HFFc6 (cell line): ENCODE results near the gene MN1. TPM values are rescaled to one million over a fixed set of nuclear protein-coding genes. Genes with fewer than 3 reads are reported as not detected.

Experiments used
- DNase-seq: peaks from one replicate; pipeline ENCODE4 v3.0.0-alpha.2; 2018
- H3K27ac Mint-ChIP-seq: 2 replicates; pipeline ENCODE4 v1.8.0; 2020; ENCODE audit warnings: mild to moderate bottlenecking, mixed read lengths
- H3K27me3 Mint-ChIP-seq: 2 replicates; pipeline ENCODE4 v1.8.0; 2021; ENCODE audit warnings: mild to moderate bottlenecking, moderate library complexity, mixed read lengths; ENCODE audit not compliant: insufficient read depth
- H3K36me3 Mint-ChIP-seq: 2 replicates; pipeline ENCODE4 v1.8.0; 2021; ENCODE audit warnings: low read depth, mixed read lengths
- H3K4me1 Mint-ChIP-seq: 2 replicates; pipeline ENCODE4 v1.8.0; 2020; ENCODE audit warnings: low read depth, mixed read lengths
- H3K4me3 Mint-ChIP-seq: 2 replicates; pipeline ENCODE4 v1.8.0; 2020; ENCODE audit warnings: mild to moderate bottlenecking, moderate library complexity, mixed read lengths
- H3K9me3 Mint-ChIP-seq: 2 replicates; pipeline ENCODE4 v1.8.0; 2020; ENCODE audit warnings: mild to moderate bottlenecking, mixed read lengths
- CTCF ChIP-seq: fragments of 200-600 bp; sonication (generic); IDR thresholded peaks from 2 replicates; pipeline ENCODE4 v1.5.0; 2021; ENCODE audit warnings: antibody characterized with exemption, mild to moderate bottlenecking
- total RNA-seq, 6 experiments: library from RNA; stranded (reverse); fragmentation: NEBNext Ultra II Directional; extraction: Animal tissue kit (Norgen Biotek cat#: 25700); gene quantifications; 2 replicates in 1 of 6; 3 replicates in 5 of 6; pipeline ENCODE4 v1.2.3, GENCODE V29; 2021

The MN1 gene
- total RNA-seq, 6 experiments from 2014 or later, result 0.09 to 0.14 (median 0.12) TPM

DNA sequence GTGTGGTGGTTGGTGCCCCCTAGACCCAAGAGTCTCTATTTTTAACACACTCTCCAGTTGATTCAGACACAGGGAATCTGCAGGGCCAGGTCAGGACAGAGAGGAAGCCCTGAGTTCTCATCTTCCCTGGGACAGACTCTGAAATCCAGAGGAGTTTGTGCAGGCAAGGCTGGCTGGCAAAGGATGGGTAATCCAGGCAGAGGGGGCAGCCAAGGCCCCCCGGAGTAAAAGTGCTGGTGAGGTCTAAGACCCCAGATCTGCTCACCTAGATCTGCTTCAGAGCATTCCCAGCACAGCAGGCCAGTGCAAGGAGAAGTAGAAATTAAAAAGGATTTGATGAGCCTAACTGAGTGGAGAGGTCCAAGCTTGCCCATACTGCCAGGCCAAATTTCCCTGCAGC, 40.6 kb upstream of the MN1 start:
- Mint-ChIP-seq H3K4me1 (peaks cover 17% of the 10 kb centered on the region), H3K9me3 (peaks cover 10% of the 10 kb centered on the region), H3K27ac (no peak overlapping the region; the same call in 1 of the 2 replicates), H3K4me3 (no peak overlapping the region), H3K27me3 (peaks cover 2% of the 10 kb centered on the region; the same call in 1 of the 2 replicates), H3K36me3 (peaks cover 14% of the 10 kb centered on the region)
- no peak for TF ChIP-seq CTCF
- DNase-seq, result no peak

GRCh38 chr22:27840436-27840835, 38.9 kb upstream of the MN1 start:
- H3K4me1 Mint-ChIP-seq, result peaks cover 28% of the 10 kb centered on the region
- no peak overlapping the region for H3K4me3 Mint-ChIP-seq
- peaks cover 2% of the 10 kb centered on the region; the same call in 1 of the 2 replicates for H3K27me3 Mint-ChIP-seq
- peaks cover 10% of the 10 kb centered on the region for H3K9me3 Mint-ChIP-seq
- H3K27ac Mint-ChIP-seq, result no peak overlapping the region
- DNase-seq, result no peak
- peaks cover 11% of the 10 kb centered on the region for H3K36me3 Mint-ChIP-seq
- no peak for TF ChIP-seq CTCF

DNA sequence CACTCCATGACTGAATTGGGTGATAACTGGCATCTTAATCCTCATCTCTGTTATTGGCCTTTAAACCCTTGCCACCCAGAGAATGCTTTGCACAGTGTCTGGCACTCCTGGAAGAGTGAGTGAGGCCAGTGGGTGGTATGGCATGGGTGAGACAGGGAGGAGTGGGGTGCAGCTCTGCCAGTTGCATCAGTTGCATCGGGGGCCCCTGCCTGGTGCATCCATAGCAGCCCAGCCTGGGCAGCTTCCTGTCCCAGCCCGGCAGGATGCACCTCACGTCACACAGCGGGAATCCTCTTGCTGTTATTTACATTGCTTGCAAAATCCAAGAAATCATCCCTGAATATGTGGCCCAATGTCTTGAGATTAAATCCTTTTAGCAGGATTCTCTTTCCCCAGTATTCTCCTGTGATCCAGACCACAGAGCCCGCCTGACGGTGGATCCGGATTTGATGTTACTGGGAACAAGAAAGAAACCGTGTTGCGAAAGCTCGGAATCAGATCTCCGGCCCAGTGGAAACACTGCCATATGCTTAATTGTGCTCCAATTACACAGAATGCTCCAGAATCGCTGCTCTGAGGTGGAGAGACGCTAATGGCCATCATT, 37.6 kb upstream of the MN1 start:
- no peak overlapping the region for H3K4me3 Mint-ChIP-seq
- H3K4me1 Mint-ChIP-seq, result peaks cover 29% of the 10 kb centered on the region
- peaks cover 11% of the 10 kb centered on the region for H3K36me3 Mint-ChIP-seq
- no peak for TF ChIP-seq CTCF
- H3K27me3 Mint-ChIP-seq, result no peaks in the 10 kb centered on the region; the same call in 1 of the 2 replicates
- DNase-seq, result no peak
- no peak overlapping the region for H3K27ac Mint-ChIP-seq
- H3K9me3 Mint-ChIP-seq, result peaks cover 10% of the 10 kb centered on the region

DNA sequence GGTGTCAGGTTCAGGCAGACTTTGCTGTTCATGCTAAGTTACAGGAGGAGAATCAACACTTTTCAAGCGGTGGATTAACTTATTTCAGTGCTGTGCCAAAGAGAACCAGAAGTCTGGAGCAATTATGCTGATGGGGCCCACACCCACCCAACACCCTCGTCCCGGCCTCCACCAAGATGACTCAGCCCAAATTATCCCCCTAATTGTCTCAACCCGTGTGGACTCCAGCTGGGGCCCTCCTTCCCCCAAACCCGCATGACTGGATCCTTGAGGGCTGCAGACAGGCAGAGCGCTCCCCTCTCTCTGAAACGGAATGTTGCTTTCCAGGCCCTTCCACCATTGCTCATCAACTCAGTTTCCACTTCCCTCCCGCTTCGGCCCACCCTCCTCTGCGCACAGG, 34.6 kb upstream of the MN1 start:
- Mint-ChIP-seq H3K4me3 (no peak overlapping the region), H3K27ac (no peak overlapping the region), H3K4me1 (peaks cover 12% of the 10 kb centered on the region), H3K27me3 (no peaks in the 10 kb centered on the region; the same call in none of the 2 replicates), H3K36me3 (peaks cover 11% of the 10 kb centered on the region), H3K9me3 (peaks cover 10% of the 10 kb centered on the region)
- no peak for DNase-seq
- TF ChIP-seq CTCF, result no peak

- H3K4me1 Mint-ChIP-seq, result peaks cover 12% of the 10 kb centered on the region
- H3K4me3 Mint-ChIP-seq, result no peak overlapping the region
- H3K36me3 Mint-ChIP-seq, result peaks cover 11% of the 10 kb centered on the region
- peaks cover 10% of the 10 kb centered on the region for H3K9me3 Mint-ChIP-seq
- DNase-seq, result no peak
- no peak for TF ChIP-seq CTCF
- no peak overlapping the region for H3K27ac Mint-ChIP-seq
- no peaks in the 10 kb centered on the region; the same call in none of the 2 replicates for H3K27me3 Mint-ChIP-seq
Measured at GRCh38 chr22:27835446-27835845, 33.9 kb upstream of the MN1 start.
